ENCODE data around the gene ZNRF3.
"Not testable (repeated sequence)": the region's sequence is repeated elsewhere in the genome, so short reads cannot be mapped to it uniquely, and the experiment has no call there.

Gene ZNRF3

DNA sequence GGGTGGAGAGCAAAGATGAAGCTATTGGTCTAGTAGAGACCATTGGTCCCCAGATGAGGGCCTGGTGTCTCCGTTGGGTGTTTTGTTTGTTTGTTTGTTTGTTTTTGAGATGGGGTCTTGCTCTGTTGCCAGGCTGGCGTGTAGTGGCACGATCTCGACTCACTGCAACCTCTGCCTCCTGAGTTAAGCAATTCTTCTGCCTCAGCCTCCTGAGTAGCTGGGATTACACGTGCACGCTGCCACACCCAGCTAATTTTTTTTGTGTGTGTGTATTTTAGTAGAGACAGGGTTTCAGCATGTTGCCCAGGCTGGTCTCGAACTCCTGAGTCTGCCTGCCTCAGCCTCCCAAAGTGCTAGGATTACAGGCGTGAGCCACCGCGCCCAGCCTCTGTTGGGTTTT lies 25.4 kb downstream of the ZNRF3 start:
- DNase-seq = not testable (repeated sequence)

DNA sequence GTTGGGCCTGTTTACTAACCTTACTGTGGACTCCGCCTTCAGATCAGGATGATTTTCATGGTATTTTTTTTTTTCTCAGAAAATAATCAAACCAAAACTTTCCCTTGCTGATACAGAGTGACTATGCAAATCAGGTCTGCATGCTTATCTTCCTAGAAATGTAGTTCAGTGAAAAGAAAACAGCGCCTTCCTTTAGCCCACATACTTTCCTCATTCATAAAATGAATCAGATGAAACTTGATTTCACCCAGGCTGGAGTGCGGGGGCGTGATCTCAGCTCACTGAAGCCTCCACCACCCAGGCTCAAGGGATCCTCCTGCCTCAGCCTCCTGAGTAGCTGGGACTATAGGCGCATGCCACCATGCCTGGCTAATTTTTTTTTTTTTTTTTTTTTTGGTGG lies 26.0 kb downstream of the ZNRF3 start:
- DNase-seq = no peak

- DNase-seq = no peak
These were observed 27.4 kb downstream of the ZNRF3 start for GRCh38 chr22:28910569-28911303.

DNA sequence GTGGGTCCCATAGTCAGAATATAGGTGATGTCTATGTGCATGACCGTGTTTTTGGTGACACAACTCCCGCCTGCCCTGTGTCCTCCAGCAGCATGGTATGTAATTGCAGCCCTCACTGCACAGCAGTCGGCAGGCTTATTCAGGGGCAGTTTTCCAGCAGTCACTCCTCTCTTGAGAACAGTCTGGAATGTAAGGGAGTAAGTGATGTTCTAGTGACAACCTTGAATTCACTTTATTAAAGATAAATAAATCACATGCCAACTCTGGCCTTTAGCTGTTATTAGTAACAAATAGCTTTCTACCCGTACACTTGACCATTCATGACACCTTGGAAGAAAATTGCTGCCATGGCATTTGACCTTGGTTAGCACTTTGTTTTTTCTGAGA lies 27.9 kb downstream of the ZNRF3 start:
- DNase-seq = no peak

- no peak for DNase-seq
These were observed 28.7 kb downstream of the ZNRF3 start for GRCh38 chr22:28911777-28912669.

GRCh38 chr22:28914201-28914600 lies 30.8 kb downstream of the ZNRF3 start:
- no peak for DNase-seq

- DNase-seq = no peak
These were observed 32.6 kb downstream of the ZNRF3 start for GRCh38 chr22:28915969-28916368.

- no peak for DNase-seq
These were observed 34.6 kb downstream of the ZNRF3 start for GRCh38 chr22:28917747-28918549.

DNA sequence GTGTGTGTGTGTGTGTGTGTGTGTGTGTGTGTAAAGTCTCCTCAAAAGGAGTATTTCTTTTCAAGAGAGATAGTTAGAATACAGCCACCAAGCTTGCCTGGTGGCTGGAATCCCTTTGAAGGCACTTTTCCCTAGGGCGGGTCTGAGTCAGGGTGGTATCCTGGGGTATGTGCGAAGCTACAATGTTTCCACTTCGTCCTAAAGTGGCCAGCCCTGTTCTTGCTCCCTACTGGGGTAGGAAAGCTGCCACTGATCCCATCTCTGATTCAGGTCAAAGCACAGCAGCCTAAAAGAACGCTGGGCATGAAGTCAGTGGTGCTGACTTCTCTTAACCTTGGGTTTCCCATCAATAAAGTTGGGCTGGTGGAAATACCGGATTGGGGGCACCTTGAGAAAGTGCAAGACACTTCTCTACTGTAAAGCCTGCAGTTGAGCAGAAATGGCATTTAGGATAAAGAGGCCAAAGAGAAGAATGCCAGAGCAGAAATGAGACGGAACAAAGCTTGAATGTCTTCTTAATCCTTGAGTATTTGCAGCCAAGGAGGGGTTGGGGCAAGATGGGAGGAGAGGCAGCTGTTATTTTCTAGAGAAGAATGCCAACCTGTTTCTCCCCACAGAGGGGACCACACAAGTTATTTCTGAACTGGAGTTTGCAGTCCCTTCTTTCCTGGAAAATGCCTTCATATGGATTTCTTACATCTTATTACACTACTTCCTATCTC lies 35.3 kb downstream of the ZNRF3 start:
- DNase-seq = no peak

GRCh38 chr22:28920757-28921584 lies 37.6 kb downstream of the ZNRF3 start:
- DNase-seq = no peak

DNA sequence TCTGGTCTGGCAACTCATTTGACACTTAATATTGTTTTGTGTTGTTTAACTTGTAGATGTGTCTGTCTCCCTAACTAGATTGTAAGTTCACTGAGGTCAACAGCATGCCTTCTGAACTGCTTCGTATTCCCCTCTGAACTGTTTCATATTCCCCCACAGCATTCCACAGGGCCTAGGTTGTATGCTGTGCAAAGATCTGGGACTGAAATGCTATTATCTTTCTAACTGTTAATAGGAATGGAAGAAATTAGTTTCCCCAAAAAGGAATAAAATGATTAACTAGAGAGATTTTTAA lies 38.2 kb downstream of the ZNRF3 start:
- no peak for DNase-seq

- DNase-seq = no peak
These were observed 39.3 kb downstream of the ZNRF3 start for GRCh38 chr22:28922540-28923244.

- DNase-seq = peak; percentile 32
These were observed 40.7 kb downstream of the ZNRF3 start for GRCh38 chr22:28923826-28924732.

DNA sequence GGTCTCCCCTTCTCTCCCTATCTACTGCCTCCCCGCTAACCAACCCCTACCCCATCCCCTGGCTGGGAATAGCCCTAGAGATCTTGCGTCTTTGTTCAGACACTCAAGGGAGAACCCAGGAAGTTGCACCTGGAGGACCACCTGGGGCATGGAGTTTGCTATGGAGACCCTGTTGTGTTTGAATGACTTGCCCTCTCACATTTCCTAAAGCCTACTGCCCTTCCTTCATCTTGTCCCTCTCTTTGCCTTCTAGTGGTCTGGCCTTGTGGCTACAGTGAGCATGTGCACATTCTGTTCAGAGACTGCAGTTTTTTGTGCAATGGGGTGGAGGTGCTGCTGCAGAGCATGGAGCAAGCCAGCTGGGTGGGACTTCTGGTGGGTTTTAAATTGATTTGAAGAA lies 42.5 kb downstream of the ZNRF3 start:
- DNase-seq = no peak

- no peak for DNase-seq
These were observed 44.3 kb downstream of the ZNRF3 start for GRCh38 chr22:28927630-28928029.

- no peak for DNase-seq
These were observed 45.8 kb downstream of the ZNRF3 start for GRCh38 chr22:28929197-28929596.

DNA sequence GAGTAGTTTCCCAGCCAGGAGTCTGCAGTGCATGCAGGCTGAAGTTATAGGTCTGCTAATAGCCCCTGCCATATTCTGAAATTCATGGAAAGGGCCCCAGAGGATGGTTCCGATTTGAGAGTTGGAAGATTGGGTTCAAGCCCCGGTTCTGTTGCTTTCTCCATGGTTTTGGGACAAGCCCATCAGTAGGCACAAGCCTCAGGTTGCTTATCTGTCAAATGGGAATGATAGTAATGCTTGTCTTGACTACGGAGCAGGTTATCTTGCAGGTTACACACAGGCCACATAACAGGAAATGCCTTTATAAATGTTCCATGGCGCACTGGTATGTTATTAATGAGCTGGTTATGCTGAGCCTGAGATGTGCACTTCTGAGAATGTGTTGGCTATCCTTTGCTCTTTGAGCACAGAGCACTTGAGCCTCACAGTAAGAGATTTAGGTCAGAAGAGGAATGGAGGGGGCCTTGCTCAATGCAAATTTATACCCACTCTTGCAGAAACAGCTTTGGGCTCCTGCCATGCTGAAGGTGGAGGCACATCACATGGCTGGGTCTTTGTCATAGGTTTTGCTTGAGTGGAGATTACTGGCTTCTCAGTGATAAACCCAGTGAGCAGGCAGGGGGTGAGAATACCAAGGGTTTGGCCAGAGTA lies 47.1 kb downstream of the ZNRF3 start:
- DNase-seq = no peak

DNA sequence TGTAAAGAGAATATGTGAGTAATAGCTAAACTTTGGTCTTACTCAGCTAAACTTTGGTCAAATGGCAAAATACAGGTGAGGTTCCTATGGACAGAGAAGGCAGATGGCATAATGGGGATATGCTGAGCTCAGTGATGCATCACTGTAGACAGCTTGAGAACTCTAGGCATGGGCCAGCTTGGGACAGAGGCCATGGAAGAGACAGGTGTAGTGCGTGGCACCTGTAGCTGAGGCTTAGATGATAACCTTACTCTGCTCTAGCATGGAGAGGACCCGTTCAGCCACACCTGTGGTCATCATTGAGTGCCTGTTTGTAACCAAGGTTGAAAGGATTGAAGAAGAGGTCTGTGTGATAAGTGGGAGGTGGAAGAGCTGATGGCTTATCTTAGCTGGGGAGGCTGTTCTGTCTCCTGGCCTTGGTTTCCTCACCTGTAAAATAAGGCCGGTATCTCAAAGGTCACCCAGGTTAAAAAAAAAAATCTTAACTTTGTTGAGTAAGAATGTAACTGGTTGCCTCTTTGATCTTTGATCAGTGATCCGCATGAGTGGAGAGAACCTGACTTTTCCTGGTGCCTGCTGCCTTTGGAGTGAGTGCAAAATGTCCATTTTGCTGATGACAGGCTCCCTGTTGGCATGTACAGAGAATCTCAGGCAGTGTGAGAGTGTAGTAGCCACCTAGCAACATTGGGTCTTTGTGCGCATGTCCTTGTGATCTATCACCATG lies 48.6 kb downstream of the ZNRF3 start:
- no peak for DNase-seq

DNA sequence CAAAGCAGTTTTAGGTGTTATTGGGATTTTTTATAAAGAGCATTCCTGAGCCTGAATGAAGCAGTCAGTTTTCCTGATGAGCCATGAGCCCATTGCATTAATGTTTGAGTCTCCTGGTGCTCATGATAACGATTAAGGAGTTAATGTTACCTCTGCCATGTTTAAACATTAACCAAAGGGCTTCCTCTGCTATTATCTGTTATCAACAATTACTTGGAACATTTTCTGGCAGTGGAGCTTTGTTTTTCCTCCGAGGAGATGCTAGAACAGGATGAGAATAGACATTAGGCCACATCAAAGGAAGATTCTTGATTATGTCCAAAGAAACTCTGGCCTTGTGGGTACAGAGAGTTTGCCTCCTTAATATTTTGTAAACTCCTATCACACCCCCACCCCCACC lies 49.9 kb downstream of the ZNRF3 start:
- no peak for DNase-seq
